Amygdala (tissue), 56 donors: ENCODE measurements around the gene CDC42EP4.
"Not testable (repeated sequence)": the region's sequence is repeated elsewhere in the genome, so short reads cannot be mapped to it uniquely, and the experiment has no call there.

Experiments used
- DNase-seq, 56 donors: peaks; one replicate each; lab custom pipeline; 2025; lab: John Stamatoyannopoulos, UW

The CDC42EP4 gene

GRCh38 chr17:73324160-73324475 lies 12.3 kb upstream of the CDC42EP4 start:
- no peak for DNase-seq

- DNase-seq: no peak
These were observed 11.8 kb upstream of the CDC42EP4 start for GRCh38 chr17:73323409-73324159.

- DNase-seq: no peak
These were observed 8.9 kb upstream of the CDC42EP4 start for GRCh38 chr17:73320601-73321264.

- no peak for DNase-seq
These were observed 8.0 kb upstream of the CDC42EP4 start for GRCh38 chr17:73319766-73320165.

- no peak for DNase-seq
These were observed 7.0 kb upstream of the CDC42EP4 start for GRCh38 chr17:73318836-73319235.

GRCh38 chr17:73318427-73318813 lies 6.6 kb upstream of the CDC42EP4 start:
- DNase-seq: no peak

GRCh38 chr17:73317513-73318426 lies 6.0 kb upstream of the CDC42EP4 start:
- DNase-seq: no peak

GRCh38 chr17:73316919-73317505 lies 5.2 kb upstream of the CDC42EP4 start:
- DNase-seq: no peak

GRCh38 chr17:73315471-73315870 lies 3.7 kb upstream of the CDC42EP4 start:
- DNase-seq: no peak

- no peak for DNase-seq
These were observed 1.8 kb upstream of the CDC42EP4 start for GRCh38 chr17:73313526-73314127.

- DNase-seq: not testable (repeated sequence)
These were observed 1.1 kb upstream of the CDC42EP4 start for GRCh38 chr17:73312887-73313286.

GRCh38 chr17:73311428-73311780 lies 397 bp downstream of the CDC42EP4 start:
- DNase-seq: peak in 7 of 56 donors; percentile 46 to 74 (median 55)

GRCh38 chr17:73309727-73310596 lies 1.8 kb downstream of the CDC42EP4 start:
- DNase-seq: peak in 2 of 56 donors; percentile 53 to 56

- not testable (repeated sequence) for DNase-seq
These were observed 2.8 kb downstream of the CDC42EP4 start for GRCh38 chr17:73308959-73309358.

GRCh38 chr17:73308017-73308823 lies 3.6 kb downstream of the CDC42EP4 start:
- DNase-seq: peak in 3 of 56 donors; percentile 14 to 20 (median 18)

GRCh38 chr17:73307130-73307529 lies 4.7 kb downstream of the CDC42EP4 start:
- peak in 44 of 56 donors; percentile 15 to 77 (median 52) for DNase-seq

GRCh38 chr17:73305845-73306836 lies 5.7 kb downstream of the CDC42EP4 start:
- no peak for DNase-seq
